Measurements from ENCODE around the gene ACOX1. TPM values are rescaled to one million over a fixed set of nuclear protein-coding genes. Genes with fewer than 3 reads are reported as not detected.

ACOX1 gene
- total RNA-seq, 4 donors from 2014 or later = 33.7 to 44.4 (median 39.1) TPM

GRCh38 chr17:75913537-75914210 is 65.3 kb downstream of the ACOX1 start:
- H3K27ac ChIP-seq = no peak overlapping the region
- peaks cover 0 to 9% (median 0%) of the 10 kb centered on the region in 4 donors for H3K4me1 ChIP-seq
- no peak overlapping the region for H3K4me3 ChIP-seq
- TF ChIP-seq POLR2A (IDR thresholded peaks at IDR 0.05) (no peak), EP300 (IDR thresholded peaks at IDR 0.05) (no peak), CTCF (IDR thresholded peaks at IDR 0.05) (no peak)
- 90% methylated on average over 13 to 32 of the region's 32 CpGs for WGBS, 2 donors
- H3K27me3 ChIP-seq = no peaks in the 10 kb centered on the region
- DNase-seq (ENCODE audit: low spot score in 2 of 2) = no peak
- peaks cover 0 to 57% (median 0%) of the 10 kb centered on the region in 3 donors for H3K36me3 ChIP-seq
- no peaks in the 10 kb centered on the region for H3K9me3 ChIP-seq

- Histone ChIP-seq H3K9me3 (no peaks in the 10 kb centered on the region), H3K27me3 (no peaks in the 10 kb centered on the region), H3K4me1 (peaks cover 0 to 14% (median under 1%) of the 10 kb centered on the region in 4 donors), H3K27ac (no peak overlapping the region), H3K4me3 (no peak overlapping the region), H3K36me3 (peaks cover 0 to 38% (median 0%) of the 10 kb centered on the region in 3 donors)
- no peak for DNase-seq (ENCODE audit: low spot score in 2 of 2)
- WGBS, 2 donors = 58 to 74% methylated on average over 5 to 6 of the region's 6 CpGs
- TF ChIP-seq CTCF (IDR thresholded peaks at IDR 0.05) (no peak), POLR2A (IDR thresholded peaks at IDR 0.05) (no peak), EP300 (IDR thresholded peaks at IDR 0.05) (no peak)
Observed at GRCh38 chr17:75910699-75911098, 68.3 kb downstream of the ACOX1 start.

GRCh38 chr17:75909812-75910274 is 69.1 kb downstream of the ACOX1 start:
- Histone ChIP-seq H3K27ac (no peak overlapping the region), H3K4me3 (no peak overlapping the region), H3K4me1 (peaks cover 0 to 20% (median 3%) of the 10 kb centered on the region in 4 donors), H3K27me3 (no peaks in the 10 kb centered on the region), H3K36me3 (peaks cover 0 to 32% (median 0%) of the 10 kb centered on the region in 3 donors), H3K9me3 (no peaks in the 10 kb centered on the region)
- TF ChIP-seq EP300 (IDR thresholded peaks at IDR 0.05) (no peak), CTCF (IDR thresholded peaks at IDR 0.05) (no peak), POLR2A (IDR thresholded peaks at IDR 0.05) (no peak)
- 73 to 75% methylated on average over 11 of the region's 11 CpGs for WGBS, 2 donors
- DNase-seq (ENCODE audit: low spot score in 2 of 2) = no peak

- TF ChIP-seq CTCF (IDR thresholded peaks at IDR 0.05) (no peak), EP300 (IDR thresholded peaks at IDR 0.05) (no peak)
- Histone ChIP-seq H3K9me3 (no peaks in the 10 kb centered on the region), H3K27ac (no peak overlapping the region), H3K27me3 (no peaks in the 10 kb centered on the region), H3K36me3 (peaks cover 0 to 26% (median 0%) of the 10 kb centered on the region in 3 donors), H3K4me3 (no peak overlapping the region), H3K4me1 (peaks cover 0 to 21% (median 3%) of the 10 kb centered on the region in 4 donors)
- WGBS, 2 donors = 85 to 89% methylated on average over 14 of the region's 14 CpGs
- no peak for DNase-seq (ENCODE audit: low spot score in 2 of 2)
Observed at GRCh38 chr17:75909051-75909811, 69.7 kb downstream of the ACOX1 start.

- Histone ChIP-seq H3K27ac (no peak overlapping the region), H3K36me3 (peaks cover 0 to 18% (median 0%) of the 10 kb centered on the region in 3 donors), H3K27me3 (no peaks in the 10 kb centered on the region), H3K9me3 (no peaks in the 10 kb centered on the region), H3K4me3 (no peak overlapping the region), H3K4me1 (peaks cover 0 to 31% (median 10%) of the 10 kb centered on the region in 4 donors)
- WGBS, 2 donors = 63 to 72% methylated on average over 6 of the region's 6 CpGs
- DNase-seq (ENCODE audit: low spot score in 2 of 2) = no peak
- TF ChIP-seq POLR2A (IDR thresholded peaks at IDR 0.05) (no peak), CTCF (IDR thresholded peaks at IDR 0.05) (no peak), EP300 (IDR thresholded peaks at IDR 0.05) (no peak)
Observed at GRCh38 chr17:75908201-75908600, 70.8 kb downstream of the ACOX1 start.
